Karpas-422 (cell line): Measurements from ENCODE around the gene UBASH3B. TPM values are rescaled to one million over a fixed set of nuclear protein-coding genes. Genes with fewer than 3 reads are reported as not detected.
"Not testable (repeated sequence)": the region's sequence is repeated elsewhere in the genome, so short reads cannot be mapped to it uniquely, and the experiment has no call there.

Experiments used
- DNase-seq: peaks from one replicate; pipeline ENCODE4 v3.0.0-alpha.2; 2015
- H2AFZ ChIP-seq: fragments of 200-600 bp; sonication (generic); 2 replicates; pipeline ENCODE4 v1.6.1; 2014; ENCODE audit warnings: antibody characterized with exemption, low read length, mixed read lengths
- H3K27ac ChIP-seq: fragments of 200-600 bp; sonication (generic); 2 replicates; pipeline ENCODE4 v1.5.1; 2014; ENCODE audit warnings: mild to moderate bottlenecking, low read length, moderate library complexity
- H3K27me3 ChIP-seq: fragments of 200-600 bp; sonication (generic); 2 replicates; pipeline ENCODE4 v1.6.1; 2014; ENCODE audit warnings: low read length, mixed read lengths
- H3K36me3 ChIP-seq: fragments of 200-600 bp; sonication (generic); 2 replicates; pipeline ENCODE4 v1.6.1; 2014; ENCODE audit warnings: low read length, mixed read lengths; ENCODE audit not compliant: insufficient read depth
- H3K4me1 ChIP-seq: fragments of 200-600 bp; sonication (generic); 2 replicates; pipeline ENCODE4 v1.6.1; 2014; ENCODE audit warnings: mild to moderate bottlenecking, low read length, mixed read lengths
- H3K4me2 ChIP-seq: fragments of 200-600 bp; sonication (generic); 2 replicates; pipeline ENCODE4 v1.6.1; 2014; ENCODE audit warnings: low read length, low read depth, mild to moderate bottlenecking; ENCODE audit not compliant: poor library complexity, severe bottlenecking
- H3K4me3 ChIP-seq: fragments of 200-600 bp; sonication (generic); 2 replicates; pipeline ENCODE4 v1.5.1; 2014; ENCODE audit warnings: mild to moderate bottlenecking, antibody characterized with exemption, low read length, mixed read lengths
- H3K79me2 ChIP-seq: fragments of 200-600 bp; sonication (generic); 2 replicates; pipeline ENCODE4 v1.6.1; 2014; ENCODE audit warnings: mild to moderate bottlenecking, low read length, mixed read lengths
- H3K9ac ChIP-seq: fragments of 200-600 bp; sonication (generic); 2 replicates; pipeline ENCODE4 v1.6.0; 2014; ENCODE audit warnings: low read length
- H3K9me2 ChIP-seq: fragments of 200-600 bp; sonication (generic), shearing (Covaris generic); replicated peaks from 2 replicates; pipeline ENCODE4 v1.6.0; 2014; ENCODE audit warnings: mild to moderate bottlenecking, low read length, moderate library complexity; ENCODE audit not compliant: insufficient read depth
- H3K9me3 ChIP-seq: fragments of 300-700, 200-600 bp; sonication (generic); 2 replicates; pipeline ENCODE4 v1.6.1; 2014; ENCODE audit warnings: low read length, mixed read lengths
- H4K20me1 ChIP-seq: fragments of 200-600 bp; sonication (generic); 2 replicates; pipeline ENCODE4 v1.6.1; 2014; ENCODE audit warnings: mild to moderate bottlenecking, antibody characterized with exemption, low read length, low read depth; ENCODE audit not compliant: insufficient read depth
- total RNA-seq: library from RNA; depleted of rRNA; stranded (reverse); fragments of >200 nt; shearing (Covaris generic); gene quantifications from 2 replicates; pipeline ENCODE4 v1.2.3, GENCODE V29; 2014; ENCODE audit warnings: low replicate concordance

Gene UBASH3B
- total RNA-seq, 1 experiment from 2014 or later = 9.0 TPM

DNA sequence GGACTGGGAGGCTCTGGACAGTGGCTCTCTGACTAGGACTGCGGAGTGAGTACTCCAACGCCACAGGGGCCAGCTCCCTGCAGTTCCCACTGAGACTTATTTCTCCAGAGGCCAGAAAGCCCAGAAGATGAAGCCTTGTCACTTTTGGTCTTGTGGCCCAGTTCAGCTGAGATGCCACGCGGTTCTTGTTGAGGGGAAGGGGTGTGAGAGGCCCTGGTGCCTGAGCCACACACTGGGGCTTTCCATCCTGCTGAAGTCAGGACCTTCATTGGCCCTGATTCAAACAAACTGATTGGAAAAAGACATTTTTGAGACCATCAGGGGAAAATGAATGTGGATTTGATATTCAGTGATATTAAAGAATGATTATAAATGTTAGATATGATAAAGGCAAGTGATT, 73.6 kb downstream of the UBASH3B start:
- Histone ChIP-seq H3K4me1 (no peaks in the 10 kb centered on the region), H3K27ac (no peak overlapping the region)

DNA sequence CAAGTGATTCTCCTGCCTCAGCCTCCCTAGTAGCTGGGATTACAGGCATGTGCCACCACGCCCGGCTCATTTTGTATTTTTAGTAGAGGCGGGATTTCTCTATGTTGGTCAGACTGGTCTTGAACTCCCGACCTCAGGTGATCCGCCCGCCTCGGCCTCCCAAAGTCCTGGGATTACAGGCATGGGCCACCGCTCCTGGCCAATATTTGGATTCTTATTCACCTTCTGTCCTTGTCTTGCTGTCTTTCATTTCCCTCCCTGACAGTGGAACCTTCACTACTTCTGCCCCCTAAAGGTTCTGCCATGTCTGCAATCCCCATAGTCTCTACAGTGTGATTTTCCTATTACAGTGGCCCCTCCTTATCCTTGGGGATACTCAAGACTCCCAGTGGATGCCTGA, 75.2 kb downstream of the UBASH3B start:
- H3K79me2 ChIP-seq, H3K9ac ChIP-seq, H3K27me3 ChIP-seq, H2AFZ ChIP-seq, H3K9me2 ChIP-seq, DNase-seq, H3K36me3 ChIP-seq, H4K20me1 ChIP-seq, H3K4me1 ChIP-seq, H3K4me3 ChIP-seq, H3K9me3 ChIP-seq, H3K27ac ChIP-seq, H3K4me2 ChIP-seq: not testable (repeated sequence)

More for the DNA sequence above, 73.6 kb downstream of the UBASH3B start:
- Histone ChIP-seq H4K20me1 (no peaks in the 10 kb centered on the region), H3K4me3 (no peak overlapping the region), H2AFZ (no peak overlapping the region), H3K9me2 (no peaks in the 10 kb centered on the region), H3K9ac (no peak overlapping the region), H3K27me3 (no peaks in the 10 kb centered on the region), H3K79me2 (no peaks in the 10 kb centered on the region), H3K9me3 (no peaks in the 10 kb centered on the region), H3K36me3 (no peaks in the 10 kb centered on the region), H3K4me2 (no peak overlapping the region)
- no peak for DNase-seq

DNA sequence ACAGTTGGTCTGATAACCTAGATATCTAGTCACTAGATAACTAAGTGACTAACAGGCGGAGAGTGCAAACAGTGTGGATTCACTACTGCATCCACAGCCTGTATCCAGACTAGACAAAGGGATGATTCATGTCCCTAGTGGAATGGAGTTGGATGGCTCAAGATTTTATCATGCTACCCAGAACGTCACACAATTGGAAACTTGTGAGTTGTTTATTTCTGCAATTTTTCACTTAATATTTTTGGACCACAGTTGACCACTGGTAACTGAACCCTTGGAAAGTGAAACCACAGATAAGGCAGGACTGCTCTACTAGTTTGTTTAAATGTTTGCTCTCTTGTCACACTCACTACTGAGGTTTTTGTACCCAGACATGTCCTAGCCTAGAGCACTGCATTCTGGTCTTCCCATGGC, 76.0 kb downstream of the UBASH3B start:
- H3K27ac ChIP-seq = no peak overlapping the region
- no peaks in the 10 kb centered on the region for H3K36me3 ChIP-seq
- no peaks in the 10 kb centered on the region for H3K9me2 ChIP-seq
- H3K9ac ChIP-seq = no peak overlapping the region
- no peaks in the 10 kb centered on the region for H3K9me3 ChIP-seq
- DNase-seq = no peak
- H3K4me3 ChIP-seq = no peak overlapping the region
- no peak overlapping the region for H3K4me2 ChIP-seq
- H3K4me1 ChIP-seq = no peaks in the 10 kb centered on the region
- H2AFZ ChIP-seq = no peak overlapping the region
- no peaks in the 10 kb centered on the region for H4K20me1 ChIP-seq
- no peaks in the 10 kb centered on the region for H3K27me3 ChIP-seq
- no peaks in the 10 kb centered on the region for H3K79me2 ChIP-seq

- Histone ChIP-seq H2AFZ (no peak overlapping the region), H3K4me3 (no peak overlapping the region), H3K27me3 (no peaks in the 10 kb centered on the region), H3K9me3 (no peaks in the 10 kb centered on the region), H3K79me2 (no peaks in the 10 kb centered on the region), H4K20me1 (no peaks in the 10 kb centered on the region), H3K9me2 (no peaks in the 10 kb centered on the region), H3K4me2 (no peak overlapping the region), H3K9ac (no peak overlapping the region), H3K4me1 (no peaks in the 10 kb centered on the region), H3K27ac (no peak overlapping the region), H3K36me3 (no peaks in the 10 kb centered on the region)
- DNase-seq = no peak
These were observed 77.1 kb downstream of the UBASH3B start for GRCh38 chr11:122732342-122733315.

DNA sequence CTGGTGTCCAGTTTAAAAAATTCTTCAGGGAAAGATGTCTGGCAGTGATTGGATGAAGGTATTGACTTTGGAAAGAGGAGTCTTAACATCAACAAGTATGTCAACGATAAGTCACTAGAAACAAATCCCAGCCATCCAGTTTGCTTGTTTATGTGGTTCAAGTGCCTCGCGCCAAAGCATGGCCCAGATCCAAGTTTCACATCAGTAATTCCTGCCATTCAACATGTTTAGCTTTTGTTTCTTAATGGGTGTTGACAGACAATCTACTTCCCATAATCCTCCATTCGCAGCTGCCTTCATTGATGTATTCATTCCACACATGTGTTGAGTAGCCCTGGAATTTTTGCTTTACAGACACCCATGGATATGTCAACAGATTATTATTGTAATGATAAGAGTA, 77.8 kb downstream of the UBASH3B start:
- Histone ChIP-seq H3K9ac (no peak overlapping the region), H3K27ac (no peak overlapping the region), H3K27me3 (no peaks in the 10 kb centered on the region), H3K9me3 (no peaks in the 10 kb centered on the region), H3K4me2 (no peak overlapping the region), H3K36me3 (no peaks in the 10 kb centered on the region), H4K20me1 (no peaks in the 10 kb centered on the region), H2AFZ (no peak overlapping the region), H3K79me2 (no peaks in the 10 kb centered on the region), H3K4me1 (no peaks in the 10 kb centered on the region), H3K4me3 (no peak overlapping the region), H3K9me2 (no peaks in the 10 kb centered on the region)
- no peak for DNase-seq

DNA sequence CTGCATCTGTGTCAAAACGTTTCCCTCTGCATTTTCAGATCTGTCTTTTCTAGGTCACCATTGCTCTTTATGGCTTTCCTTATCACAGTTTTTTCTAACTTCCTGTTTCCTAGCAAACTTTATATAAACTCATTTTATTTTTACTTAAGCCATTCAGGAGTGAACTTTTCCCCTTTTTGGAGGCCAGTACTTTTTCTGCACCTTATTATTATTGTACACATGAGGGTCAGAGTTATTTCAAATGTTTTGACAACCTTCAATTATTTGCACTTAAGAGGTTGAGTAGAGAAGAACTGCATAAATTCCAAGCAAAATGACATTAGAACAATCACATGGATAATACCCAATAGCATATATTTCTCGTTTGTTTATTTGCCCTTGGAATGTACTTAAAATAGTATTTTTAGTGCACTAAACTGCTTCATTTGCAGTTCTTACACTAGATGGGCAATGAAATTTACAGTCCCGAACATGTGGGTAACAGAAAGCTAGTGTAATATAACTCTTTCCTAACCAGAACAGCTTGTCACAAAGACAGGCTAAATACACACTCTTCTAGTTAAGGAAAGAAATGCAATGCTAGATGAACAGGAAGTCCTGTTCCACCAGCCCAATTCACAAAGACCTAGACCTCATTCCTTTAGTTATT, 79.5 kb downstream of the UBASH3B start:
- no peak for DNase-seq
- Histone ChIP-seq H4K20me1 (no peaks in the 10 kb centered on the region), H3K4me1 (no peaks in the 10 kb centered on the region)

GRCh38 chr11:122737951-122738693, 82.6 kb downstream of the UBASH3B start:
- no peak overlapping the region for H3K4me2 ChIP-seq
- no peak overlapping the region for H3K4me3 ChIP-seq
- H3K27me3 ChIP-seq = no peaks in the 10 kb centered on the region
- H3K36me3 ChIP-seq = no peaks in the 10 kb centered on the region
- no peak overlapping the region for H2AFZ ChIP-seq
- H3K27ac ChIP-seq = no peak overlapping the region
- H3K9me3 ChIP-seq = no peaks in the 10 kb centered on the region
- H3K79me2 ChIP-seq = no peaks in the 10 kb centered on the region
- H3K9me2 ChIP-seq = no peaks in the 10 kb centered on the region
- no peaks in the 10 kb centered on the region for H3K4me1 ChIP-seq
- no peak overlapping the region for H3K9ac ChIP-seq
- no peak for DNase-seq
- H4K20me1 ChIP-seq = no peaks in the 10 kb centered on the region

More for the DNA sequence above, 79.5 kb downstream of the UBASH3B start:
- Histone ChIP-seq H3K9ac (no peak overlapping the region), H3K79me2 (no peaks in the 10 kb centered on the region), H3K4me3 (no peak overlapping the region), H2AFZ (no peak overlapping the region), H3K4me2 (no peak overlapping the region), H3K27ac (no peak overlapping the region), H3K36me3 (no peaks in the 10 kb centered on the region), H3K27me3 (no peaks in the 10 kb centered on the region), H3K9me3 (no peaks in the 10 kb centered on the region), H3K9me2 (no peaks in the 10 kb centered on the region)
